Activated CD8-positive, alpha-beta memory T cell treated with anti-CD3 and anti-CD28 coated beads for 48 hours (primary cell): ENCODE data around the gene AGAP1.
"Not testable (repeated sequence)": the region's sequence is repeated elsewhere in the genome, so short reads cannot be mapped to it uniquely, and the experiment has no call there.

Experiments used
- DNase-seq, 3 experiments: peaks; one replicate each; pipeline ENCODE4 v3.0.0-alpha.2; 2020; ENCODE audit warnings: low read depth in 2 of 3, low spot score in 2 of 3

The AGAP1 gene

DNA sequence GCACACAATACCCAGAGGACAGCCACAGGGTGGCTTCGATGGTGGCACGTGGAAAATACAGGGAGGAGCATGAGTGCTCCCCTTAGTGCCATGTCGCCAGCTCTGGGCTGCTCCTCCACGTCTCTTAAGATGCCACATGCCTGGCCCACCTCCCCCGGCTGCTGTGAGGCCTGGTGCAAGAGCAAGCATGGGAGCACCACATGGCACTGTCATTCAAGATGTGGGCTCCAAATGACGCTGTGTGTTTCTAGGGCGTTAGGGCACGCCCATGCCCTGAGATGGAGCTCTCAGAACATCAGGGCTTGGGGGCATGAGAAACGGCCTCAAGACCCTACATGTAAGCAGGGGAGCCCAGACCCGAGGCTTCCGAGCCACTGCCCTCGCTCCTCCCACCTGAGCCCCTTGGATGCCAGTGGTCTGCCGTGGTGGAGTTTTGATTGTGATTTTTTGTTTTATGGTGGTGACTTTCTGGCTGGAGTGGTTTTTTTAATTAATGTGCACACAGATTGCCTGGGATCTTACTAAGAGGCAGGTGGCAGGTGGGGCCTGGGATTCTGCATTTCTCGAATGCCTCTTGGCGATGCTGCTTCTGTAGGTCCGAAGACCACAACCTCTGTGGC is 435.0 kb downstream of the AGAP1 start:
- no peak for DNase-seq

DNA sequence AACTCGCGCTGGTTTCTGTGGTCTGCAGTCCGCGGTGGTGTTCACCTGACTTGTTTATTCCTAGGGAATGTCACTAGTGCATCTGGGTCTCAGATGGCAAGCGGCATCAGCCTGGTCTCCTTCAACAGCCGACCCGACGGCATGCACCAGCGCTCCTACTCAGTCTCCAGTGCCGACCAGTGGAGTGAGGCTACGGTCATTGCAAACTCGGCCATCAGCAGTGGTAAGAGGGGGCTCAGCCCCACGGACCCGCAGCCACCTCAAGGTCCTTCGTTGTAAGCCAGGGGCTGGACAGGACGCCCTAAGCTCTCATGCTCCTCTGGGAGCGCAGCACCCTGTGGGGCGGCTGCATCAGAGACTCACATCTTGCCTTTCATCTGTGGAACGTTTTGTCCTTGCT is 436.9 kb downstream of the AGAP1 start:
- no peak for DNase-seq

DNA sequence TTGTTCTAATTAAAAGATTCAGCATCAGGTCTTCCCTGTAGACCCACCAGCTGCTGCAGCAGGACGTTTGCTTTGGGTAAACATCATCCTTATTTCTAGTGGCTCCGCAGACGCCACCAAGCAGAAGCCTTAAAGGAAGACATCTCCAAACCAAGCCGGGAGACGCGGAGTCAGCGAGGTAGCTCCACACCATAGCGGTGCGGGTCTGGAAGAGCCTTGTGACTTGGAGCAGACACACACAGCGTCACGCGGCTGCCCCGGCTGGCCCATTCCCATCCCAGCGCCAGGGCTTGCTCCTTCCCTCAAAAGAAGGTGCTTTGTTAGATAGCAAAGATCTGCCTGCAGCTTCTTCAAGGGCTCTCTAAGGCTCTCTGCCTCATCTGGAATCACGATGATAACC is 437.8 kb downstream of the AGAP1 start:
- no peak for DNase-seq

DNA sequence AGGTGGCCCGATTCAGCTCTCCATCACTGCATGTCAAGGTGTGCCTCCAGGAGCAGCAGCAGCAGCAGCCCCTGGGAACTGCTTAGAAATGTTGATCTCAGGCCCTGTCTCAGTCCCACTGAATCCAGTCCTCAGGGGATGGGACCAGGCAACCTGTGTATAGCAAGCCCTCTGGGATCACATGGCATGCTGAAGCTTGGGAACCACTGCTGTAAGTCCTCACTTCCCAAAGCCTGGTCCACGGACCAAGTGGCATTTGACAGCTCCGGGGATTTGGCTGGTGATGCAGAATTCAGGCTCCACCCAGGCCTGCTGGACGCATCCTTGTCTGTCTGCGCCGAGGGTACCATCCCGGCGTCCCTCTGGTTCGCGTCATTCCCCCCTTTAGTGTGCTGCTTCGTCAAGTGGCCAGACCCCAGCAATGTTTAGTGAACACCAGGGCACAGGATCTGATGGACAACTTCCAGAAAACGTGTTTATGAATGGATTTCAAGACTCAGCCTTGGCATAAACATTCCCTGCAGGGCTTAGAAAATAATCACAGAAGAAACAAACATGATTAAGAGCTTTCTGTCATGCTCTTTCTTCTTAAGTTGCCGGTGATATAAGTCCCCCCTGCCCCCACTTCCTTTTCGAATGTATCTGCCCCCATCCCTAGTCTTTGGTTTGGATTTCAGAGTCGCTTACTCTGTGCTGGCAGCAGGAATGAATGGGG is 440.4 kb downstream of the AGAP1 start:
- DNase-seq, result no peak

DNA sequence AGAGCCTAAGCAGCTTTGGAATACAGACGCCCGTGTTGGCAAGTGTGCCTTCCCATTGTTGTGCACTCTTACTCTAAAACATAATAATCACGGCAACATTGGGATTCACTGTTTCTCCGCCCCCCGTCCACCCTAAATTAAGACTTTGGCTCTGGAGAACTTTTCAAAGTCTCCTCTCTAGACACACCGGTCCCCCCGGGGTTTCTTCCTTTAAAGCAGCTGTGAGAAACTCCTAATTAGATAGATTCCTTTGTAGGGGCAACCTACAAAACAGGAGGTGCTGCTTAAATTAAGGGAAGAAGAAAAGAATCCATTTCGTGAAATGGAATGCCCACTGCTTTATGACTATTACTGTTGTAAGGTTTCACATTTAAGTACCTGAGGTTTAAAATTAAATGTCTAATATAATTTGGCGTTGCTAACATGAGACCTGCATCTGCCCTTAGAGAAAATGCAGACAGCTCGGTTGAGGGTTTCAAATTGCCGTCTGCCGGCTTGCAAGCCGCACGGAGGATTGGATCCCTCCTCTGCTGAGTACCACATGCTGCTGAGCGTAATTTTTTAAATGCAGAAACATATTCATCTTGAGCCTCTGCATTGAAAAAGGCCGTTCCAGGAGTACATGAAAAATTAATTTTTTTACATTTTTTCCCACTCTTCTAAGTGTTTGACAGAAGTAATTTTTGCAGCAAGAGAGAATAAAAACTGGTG is 441.1 kb downstream of the AGAP1 start:
- no peak for DNase-seq

GRCh38 chr2:235935773-235936172 is 441.9 kb downstream of the AGAP1 start:
- no peak for DNase-seq

- no peak for DNase-seq
Observed at GRCh38 chr2:235936493-235936892, 442.6 kb downstream of the AGAP1 start.

DNA sequence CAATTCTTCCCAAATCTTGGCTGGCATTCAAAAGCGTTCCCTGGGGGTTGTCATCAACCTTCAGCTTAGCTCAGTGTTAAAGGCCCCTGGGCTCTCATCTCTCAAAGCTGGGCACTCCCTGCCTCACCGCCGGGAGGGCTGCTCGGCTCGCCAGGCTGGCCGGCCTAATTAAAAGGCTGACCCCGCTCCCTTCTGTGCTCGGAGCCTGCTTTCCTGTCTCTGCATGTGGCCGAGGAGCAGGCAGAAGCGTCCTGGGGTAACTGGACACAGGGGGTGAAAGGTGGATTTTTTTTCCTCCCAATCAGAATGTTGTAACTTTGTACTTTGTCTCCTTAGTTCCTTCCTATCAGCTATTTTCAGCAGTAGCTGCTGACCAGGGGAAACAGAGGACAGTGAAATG is 443.2 kb downstream of the AGAP1 start:
- no peak for DNase-seq

GRCh38 chr2:235937526-235937925 is 443.7 kb downstream of the AGAP1 start:
- no peak for DNase-seq

- DNase-seq, result no peak
Observed at GRCh38 chr2:235937936-235938335, 444.1 kb downstream of the AGAP1 start.

DNA sequence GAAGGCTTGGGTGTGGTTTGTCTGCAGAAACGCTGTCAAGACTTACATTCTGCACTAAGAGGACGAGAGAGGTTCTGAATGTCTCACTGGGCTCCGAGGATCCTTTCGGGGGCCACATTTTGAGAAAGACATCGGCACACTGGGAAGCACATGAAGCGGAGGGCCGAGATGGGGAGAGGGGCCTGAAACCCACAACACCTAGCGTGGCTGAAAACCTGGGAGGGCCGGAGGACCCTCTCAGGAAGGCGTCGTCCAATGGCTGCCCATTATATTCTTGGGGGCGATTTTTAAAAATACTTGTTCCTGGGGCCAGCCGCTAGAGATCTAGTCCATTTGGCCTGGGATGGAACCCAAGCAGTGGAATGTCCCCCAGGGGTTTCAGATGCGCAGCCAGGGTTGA is 444.8 kb downstream of the AGAP1 start:
- DNase-seq, result no peak

GRCh38 chr2:235939471-235939870 is 445.6 kb downstream of the AGAP1 start:
- no peak for DNase-seq

DNA sequence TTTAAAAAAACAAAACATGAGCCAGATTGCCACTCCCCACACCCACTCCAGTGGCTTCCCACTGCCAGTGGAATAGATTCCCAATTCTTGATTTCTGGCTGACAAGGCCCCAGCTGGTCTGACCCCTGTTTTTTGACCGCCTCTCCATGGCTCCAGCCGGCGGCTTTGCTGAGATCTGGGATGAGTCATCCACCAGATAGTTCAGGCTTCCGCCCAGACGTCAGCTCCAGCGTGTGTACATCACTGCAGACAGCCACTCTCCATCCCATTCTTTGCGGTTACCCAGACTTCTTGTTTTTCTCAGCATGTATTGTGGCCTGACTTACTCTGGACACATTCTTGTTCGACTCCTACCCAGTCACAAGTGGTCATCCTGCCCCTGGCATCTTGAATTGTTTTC is 446.5 kb downstream of the AGAP1 start:
- no peak for DNase-seq

DNA sequence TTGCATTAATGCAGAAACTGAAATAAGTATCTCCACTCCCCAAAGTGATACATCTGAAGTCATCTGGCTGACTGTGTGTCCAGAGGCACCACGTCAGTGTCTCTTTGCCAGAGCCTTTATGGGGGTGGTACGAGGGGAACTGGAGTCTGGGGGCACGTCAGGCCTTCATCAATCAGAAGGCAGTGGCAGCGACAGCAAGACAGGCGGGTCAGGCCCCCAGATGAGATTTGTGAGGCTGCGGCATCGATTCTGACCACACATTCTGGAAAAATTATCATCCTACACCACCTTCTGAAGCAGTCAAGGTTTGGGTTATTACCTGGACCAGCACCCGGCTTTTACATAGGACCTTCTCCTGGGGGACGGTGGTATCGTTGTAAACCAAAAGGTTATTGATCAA is 450.7 kb downstream of the AGAP1 start:
- DNase-seq, result no peak

DNA sequence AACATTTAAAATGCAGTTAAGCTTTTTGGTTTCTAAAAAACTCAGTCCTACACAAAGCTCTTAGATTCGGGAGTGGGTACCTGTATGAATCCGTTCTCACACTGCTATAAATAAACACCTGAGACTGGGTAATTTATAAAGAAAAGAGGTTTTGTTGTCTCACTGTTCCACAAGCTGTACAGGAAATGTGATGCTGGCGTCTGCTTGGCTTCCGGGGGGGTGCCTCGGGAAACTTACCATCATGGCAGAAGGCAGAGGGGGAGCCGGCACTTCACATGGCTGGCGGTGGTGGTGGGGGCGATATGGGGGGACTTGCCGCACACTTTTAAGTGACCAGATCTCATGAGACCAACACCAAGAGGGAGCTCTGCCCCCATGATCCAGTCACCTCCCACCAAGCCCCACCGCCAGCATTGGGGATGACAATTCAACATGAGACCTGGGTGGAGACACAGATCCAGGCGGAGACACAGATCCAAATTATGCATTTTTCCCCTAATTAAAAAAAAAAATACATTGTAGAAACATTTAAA is 451.8 kb downstream of the AGAP1 start:
- no peak for DNase-seq

- DNase-seq, result no peak
Observed at GRCh38 chr2:235946590-235946989, 452.7 kb downstream of the AGAP1 start.

GRCh38 chr2:235947055-235947454 is 453.2 kb downstream of the AGAP1 start:
- DNase-seq, result not testable (repeated sequence)

DNA sequence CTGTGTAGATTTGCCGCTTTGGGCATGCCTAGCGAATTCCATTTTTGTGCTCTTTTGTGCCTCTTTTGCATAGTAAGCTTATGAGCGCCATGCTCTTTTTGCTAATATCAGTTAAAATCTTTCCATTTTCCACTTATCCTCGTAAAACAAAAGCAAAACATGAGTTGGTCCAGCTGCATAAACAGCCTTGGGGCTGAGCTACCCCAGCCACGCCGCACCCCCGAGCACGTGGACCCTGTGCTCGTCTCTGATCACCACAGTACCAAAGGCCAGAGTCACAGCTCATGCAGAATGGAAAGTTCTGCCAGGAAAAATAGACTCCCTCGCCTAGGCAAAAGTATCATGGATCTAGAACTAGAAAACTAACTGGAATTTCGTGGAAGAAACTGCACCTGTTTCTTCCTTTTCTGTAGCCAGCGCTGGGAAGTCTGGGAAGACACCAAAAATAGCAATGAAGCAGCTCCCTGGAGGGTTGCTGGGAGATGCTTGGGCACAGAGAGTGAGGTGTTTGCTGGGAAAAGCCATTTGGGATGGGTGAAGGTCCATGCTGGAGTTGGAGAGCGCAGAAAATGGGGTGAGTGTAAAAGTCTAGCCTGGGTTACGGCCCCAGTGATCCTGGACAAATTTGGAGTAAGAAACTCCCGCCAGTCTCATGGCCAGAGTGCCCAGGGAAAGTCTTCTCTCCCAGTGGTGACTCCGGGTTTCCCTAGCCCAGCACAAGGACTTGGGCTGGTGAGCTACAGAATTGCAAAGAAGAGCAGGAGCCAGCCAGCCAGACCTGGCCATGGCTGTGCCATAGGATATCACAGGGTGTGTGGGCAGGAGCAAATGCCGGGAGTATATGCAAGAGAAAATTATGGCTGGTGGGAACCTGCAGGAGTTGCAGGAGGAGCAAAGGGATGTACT is 456.0 kb downstream of the AGAP1 start:
- no peak for DNase-seq

DNA sequence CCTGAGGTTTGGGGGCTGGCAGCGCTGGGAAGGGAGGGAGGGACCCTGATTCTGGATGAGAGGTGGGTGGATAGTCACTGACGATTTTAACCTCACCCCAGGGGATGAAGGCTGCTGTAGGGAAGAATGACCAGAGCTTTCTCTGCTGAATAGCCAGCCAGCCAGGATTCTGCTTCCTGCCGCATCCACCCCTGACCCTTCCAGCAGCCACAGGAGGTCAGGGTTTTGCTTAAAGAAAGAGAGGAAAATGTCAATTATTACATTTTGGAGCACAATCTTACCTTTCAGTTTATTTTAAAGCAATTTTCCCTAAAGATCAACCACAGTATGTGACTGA is 456.6 kb downstream of the AGAP1 start:
- DNase-seq, result no peak

GRCh38 chr2:235951493-235951892 is 457.6 kb downstream of the AGAP1 start:
- no peak for DNase-seq

DNA sequence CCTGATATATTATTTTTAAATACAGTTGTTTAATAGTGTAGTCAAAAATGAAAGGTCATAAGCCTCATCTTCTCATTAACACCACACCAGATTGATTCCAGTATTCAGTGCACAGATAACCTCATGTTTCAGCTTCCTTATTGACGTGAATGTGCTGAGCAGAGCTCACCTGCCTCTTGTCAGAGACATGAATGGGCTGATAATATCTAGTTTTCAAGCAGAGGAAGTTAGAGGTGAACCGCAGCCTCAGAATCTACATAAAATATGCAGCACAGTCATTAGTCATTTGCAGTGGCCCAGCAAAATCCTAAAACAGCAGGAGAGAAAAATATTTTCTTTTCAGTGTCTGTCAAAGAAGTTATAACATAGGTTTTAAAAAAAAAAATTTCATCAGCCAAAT is 458.1 kb downstream of the AGAP1 start:
- no peak for DNase-seq
